Large intestine (tissue), 3 donors: ENCODE data around the gene CXCL1. TPM values are rescaled to one million over a fixed set of nuclear protein-coding genes. Genes with fewer than 3 reads are reported as not detected.

Experiments used
- DNase-seq, 2 donors: peaks; one replicate each; pipeline versions ENCODE4 v3.0.0 to v3.0.0-alpha.2; 2013
- H3K27ac ChIP-seq: one replicate; pipeline ENCODE4 v1.5.1; 2013; ENCODE audit warnings: low read length
- H3K27me3 ChIP-seq: 2 replicates; pipeline ENCODE4 v1.6.1; 2013; ENCODE audit warnings: low read length; ENCODE audit not compliant: control insufficient read depth, insufficient read depth
- H3K36me3 ChIP-seq: 2 replicates; pipeline ENCODE4 v1.6.1; 2013; ENCODE audit warnings: low read length; ENCODE audit not compliant: control insufficient read depth, insufficient read depth
- H3K4me1 ChIP-seq: one replicate; pipeline ENCODE4 v1.6.1; 2013; ENCODE audit warnings: low read length; ENCODE audit not compliant: control insufficient read depth, insufficient read depth
- H3K4me3 ChIP-seq: one replicate; pipeline ENCODE4 v1.5.1; 2013; ENCODE audit warnings: low read length
- H3K9me3 ChIP-seq: one replicate; pipeline ENCODE4 v1.6.1; 2013; ENCODE audit warnings: mild to moderate bottlenecking, low read depth, low read length, moderate library complexity; ENCODE audit not compliant: control insufficient read depth
- WGBS: methylation state at CpG from one replicate; pipeline ENCODE4 v1.1.5; 2013; ENCODE audit warnings: low lambda C conversion rate; ENCODE audit not compliant: insufficient coverage; 5-methylcytosine and 5-hydroxymethylcytosine counted together
- polyA plus RNA-seq: library from polyadenylated mRNA; unstranded; fragments of 120-200 nt; gene quantifications from one replicate; pipeline ENCODE4 v1.2.1, GENCODE V29; 2013

The CXCL1 gene
- polyA plus RNA-seq, 1 donor, result 4.3 TPM

GRCh38 chr4:73864961-73865360 lies 4.2 kb upstream of the CXCL1 start:
- Histone ChIP-seq H3K4me3 (no peak overlapping the region), H3K4me1 (no peaks in the 10 kb centered on the region), H3K27ac (no peak overlapping the region), H3K9me3 (no peaks in the 10 kb centered on the region), H3K27me3 (no peaks in the 10 kb centered on the region), H3K36me3 (no peaks in the 10 kb centered on the region)
- no peak for DNase-seq
- 89% methylated on average over 4 of the region's 8 CpGs for WGBS

- Histone ChIP-seq H3K4me3 (no peak overlapping the region), H3K27ac (no peak overlapping the region), H3K9me3 (no peaks in the 10 kb centered on the region), H3K36me3 (no peaks in the 10 kb centered on the region), H3K4me1 (no peaks in the 10 kb centered on the region), H3K27me3 (no peaks in the 10 kb centered on the region)
- 100% methylated on average over 3 of the region's 5 CpGs for WGBS
- no peak for DNase-seq
Observed at GRCh38 chr4:73865431-73866096, 3.6 kb upstream of the CXCL1 start.

- DNase-seq, result peak in 1 of 2 donors; percentile 63
- no peaks in the 10 kb centered on the region for H3K36me3 ChIP-seq
- H3K4me1 ChIP-seq, result no peaks in the 10 kb centered on the region
- H3K4me3 ChIP-seq, result no peak overlapping the region
- no peaks in the 10 kb centered on the region for H3K9me3 ChIP-seq
- no peak overlapping the region for H3K27ac ChIP-seq
- no peaks in the 10 kb centered on the region for H3K27me3 ChIP-seq
- 70% methylated on average over 1 of the region's 2 CpGs for WGBS
Observed at GRCh38 chr4:73866246-73866645, 2.9 kb upstream of the CXCL1 start.

GRCh38 chr4:73867783-73868182 lies 1.4 kb upstream of the CXCL1 start:
- WGBS, result 60% methylated on average over 1 of the region's 3 CpGs
- Histone ChIP-seq H3K36me3 (no peaks in the 10 kb centered on the region), H3K4me3 (no peak overlapping the region), H3K27ac (peak overlapping the region; percentile 71), H3K4me1 (no peaks in the 10 kb centered on the region), H3K9me3 (no peaks in the 10 kb centered on the region), H3K27me3 (no peaks in the 10 kb centered on the region)
- DNase-seq, result peak in 1 of 2 donors; percentile 33

- peak overlapping the region; percentile 74 for H3K4me3 ChIP-seq
- no peaks in the 10 kb centered on the region for H3K9me3 ChIP-seq
- no peaks in the 10 kb centered on the region for H3K4me1 ChIP-seq
- peak overlapping the region; percentile 71 for H3K27ac ChIP-seq
- peak in 1 of 2 donors; percentile 32 for DNase-seq
- WGBS, result 67% methylated on average over 1 of the region's 16 CpGs
- H3K27me3 ChIP-seq, result no peaks in the 10 kb centered on the region
- H3K36me3 ChIP-seq, result no peaks in the 10 kb centered on the region
Observed at GRCh38 chr4:73868206-73869129, 725 bp upstream of the CXCL1 start.

GRCh38 chr4:73870260-73870659 lies 1.1 kb downstream of the CXCL1 start:
- no peaks in the 10 kb centered on the region for H3K9me3 ChIP-seq
- peak in 1 of 2 donors; percentile 16 for DNase-seq
- no peak overlapping the region for H3K27ac ChIP-seq
- no peaks in the 10 kb centered on the region for H3K27me3 ChIP-seq
- H3K4me1 ChIP-seq, result no peaks in the 10 kb centered on the region
- no CpG with 5 or more reads among the region's 3 CpGs for WGBS
- H3K36me3 ChIP-seq, result no peaks in the 10 kb centered on the region
- H3K4me3 ChIP-seq, result peak overlapping the region; percentile 74

- Histone ChIP-seq H3K4me1 (no peaks in the 10 kb centered on the region), H3K27ac (no peak overlapping the region), H3K27me3 (no peaks in the 10 kb centered on the region), H3K9me3 (no peaks in the 10 kb centered on the region), H3K4me3 (no peak overlapping the region), H3K36me3 (no peaks in the 10 kb centered on the region)
- WGBS, result no CpG with 5 or more reads among the region's 1 CpG
- no peak for DNase-seq
Observed at GRCh38 chr4:73870768-73871167, 1.6 kb downstream of the CXCL1 start.

GRCh38 chr4:73871511-73872310 lies 2.5 kb downstream of the CXCL1 start:
- H3K27ac ChIP-seq, result no peak overlapping the region
- no peak for DNase-seq
- no peaks in the 10 kb centered on the region for H3K36me3 ChIP-seq
- H3K4me1 ChIP-seq, result no peaks in the 10 kb centered on the region
- no peaks in the 10 kb centered on the region for H3K27me3 ChIP-seq
- H3K4me3 ChIP-seq, result no peak overlapping the region
- 92% methylated on average over 2 of the region's 6 CpGs for WGBS
- no peaks in the 10 kb centered on the region for H3K9me3 ChIP-seq

- Histone ChIP-seq H3K4me3 (no peak overlapping the region), H3K36me3 (no peaks in the 10 kb centered on the region), H3K9me3 (no peaks in the 10 kb centered on the region), H3K27me3 (no peaks in the 10 kb centered on the region), H3K27ac (no peak overlapping the region), H3K4me1 (no peaks in the 10 kb centered on the region)
- WGBS, result no CpG with 5 or more reads among the region's 2 CpGs
- no peak for DNase-seq
Observed at GRCh38 chr4:73872316-73873108, 3.3 kb downstream of the CXCL1 start.
